Testis (tissue), 2 donors: ENCODE measurements around the gene MAN1C1.

ENCODE experiments used
- POLR2A ChIP-seq: fragments of 450-650 bp; IDR thresholded peaks from one replicate; pipeline ENCODE4 v1.6.1; 2017; ENCODE audit warnings: antibody characterized with exemption, mild to moderate bottlenecking, moderate library complexity
- TF ChIP-seq, protein P1 (sequence below), 3 experiments: fragments of 450-650 bp in 2 of 3; fragments of 200-600 bp in 1 of 3; sonication (generic) in 1 of 3; IDR thresholded peaks; one replicate each; pipeline ENCODE4 v1.5.1; 2016 to 2019; ENCODE audit warnings: antibody characterized with exemption in 3 of 3, mild to moderate bottlenecking in 2 of 3, moderate library complexity in 1 of 3

DNA sequence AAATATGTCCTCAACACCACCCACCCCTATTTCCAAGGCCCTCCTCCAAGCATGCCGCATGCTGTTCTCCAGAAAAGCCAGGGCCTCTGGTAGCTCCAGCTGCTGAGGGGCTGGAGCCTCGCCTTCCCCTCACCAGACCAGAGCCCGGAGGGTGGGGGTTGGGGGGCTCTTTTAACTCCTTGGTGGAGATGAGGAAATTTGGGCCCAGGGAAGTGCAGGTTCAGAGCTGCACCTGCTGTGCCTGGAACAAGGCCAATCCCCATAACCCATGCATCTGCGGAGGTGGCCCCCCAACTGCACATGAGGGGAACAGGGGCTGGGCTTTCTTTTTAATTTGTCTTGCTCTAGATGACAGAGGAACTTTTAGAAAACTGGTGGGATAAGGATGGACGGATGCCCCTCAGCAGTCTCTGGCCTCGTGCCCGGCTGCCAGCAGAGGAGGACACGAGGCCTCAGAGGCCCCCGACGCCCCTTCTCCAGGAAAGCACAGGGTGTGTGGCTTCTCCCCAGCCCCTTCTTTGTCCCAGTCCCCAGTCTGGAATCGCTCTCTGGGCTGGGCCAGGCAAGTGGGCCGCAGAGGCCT is 182.9 kb downstream of the MAN1C1 start:
- TF ChIP-seq, protein P1, sequence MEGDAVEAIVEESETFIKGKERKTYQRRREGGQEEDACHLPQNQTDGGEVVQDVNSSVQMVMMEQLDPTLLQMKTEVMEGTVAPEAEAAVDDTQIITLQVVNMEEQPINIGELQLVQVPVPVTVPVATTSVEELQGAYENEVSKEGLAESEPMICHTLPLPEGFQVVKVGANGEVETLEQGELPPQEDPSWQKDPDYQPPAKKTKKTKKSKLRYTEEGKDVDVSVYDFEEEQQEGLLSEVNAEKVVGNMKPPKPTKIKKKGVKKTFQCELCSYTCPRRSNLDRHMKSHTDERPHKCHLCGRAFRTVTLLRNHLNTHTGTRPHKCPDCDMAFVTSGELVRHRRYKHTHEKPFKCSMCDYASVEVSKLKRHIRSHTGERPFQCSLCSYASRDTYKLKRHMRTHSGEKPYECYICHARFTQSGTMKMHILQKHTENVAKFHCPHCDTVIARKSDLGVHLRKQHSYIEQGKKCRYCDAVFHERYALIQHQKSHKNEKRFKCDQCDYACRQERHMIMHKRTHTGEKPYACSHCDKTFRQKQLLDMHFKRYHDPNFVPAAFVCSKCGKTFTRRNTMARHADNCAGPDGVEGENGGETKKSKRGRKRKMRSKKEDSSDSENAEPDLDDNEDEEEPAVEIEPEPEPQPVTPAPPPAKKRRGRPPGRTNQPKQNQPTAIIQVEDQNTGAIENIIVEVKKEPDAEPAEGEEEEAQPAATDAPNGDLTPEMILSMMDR (IDR thresholded peaks at IDR 0.05), result no peak
- no peak for TF ChIP-seq POLR2A
